Muscle of back (tissue), 11 donors: Measurements from ENCODE around the gene EVPLL. TPM values are rescaled to one million over a fixed set of nuclear protein-coding genes. Genes with fewer than 3 reads are reported as not detected.
A peak's percentile ranks its signal among the peaks of the same experiment; 100 is the strongest.
"Not testable (repeated sequence)": the region's sequence is repeated elsewhere in the genome, so short reads cannot be mapped to it uniquely, and the experiment has no call there.

ENCODE experiments used
- DNase-seq, 3 donors: peaks; one replicate each; pipeline versions ENCODE4 v3.0.0 to v3.0.0-alpha.2; 2013
- polyA plus RNA-seq, 10 donors: library from polyadenylated mRNA; unstranded; fragments of 120-200 nt; gene quantifications; one replicate each; pipeline ENCODE4 v1.2.1, GENCODE V29; 2013; ENCODE audit not compliant: insufficient read length in 10 of 10

The EVPLL gene
- polyA plus RNA-seq, 10 donors, result 0.24 TPM; not detected in 9

GRCh38 chr17:18378614-18379013 is 1.0 kb downstream of the EVPLL start:
- not testable (repeated sequence) for DNase-seq

- DNase-seq, result no peak
Measured at GRCh38 chr17:18379246-18380146, 1.9 kb downstream of the EVPLL start.

- no peak for DNase-seq
Measured at GRCh38 chr17:18380471-18381157, 3.0 kb downstream of the EVPLL start.

- no peak for DNase-seq
Measured at GRCh38 chr17:18381158-18381952, 3.8 kb downstream of the EVPLL start.

GRCh38 chr17:18381953-18382245 is 4.3 kb downstream of the EVPLL start:
- DNase-seq, result no peak

GRCh38 chr17:18382441-18383078 is 5.0 kb downstream of the EVPLL start:
- no peak for DNase-seq

- DNase-seq, result peak in 1 of 3 donors; percentile 18
Measured at GRCh38 chr17:18383079-18383481, 5.5 kb downstream of the EVPLL start.

- DNase-seq, result not testable (repeated sequence)
Measured at GRCh38 chr17:18384271-18384670, 6.7 kb downstream of the EVPLL start.

- DNase-seq, result not testable (repeated sequence)
Measured at GRCh38 chr17:18387583-18387982, 10.0 kb downstream of the EVPLL start.

- not testable (repeated sequence) for DNase-seq
Measured at GRCh38 chr17:18388266-18388665, 10.7 kb downstream of the EVPLL start.

- not testable (repeated sequence) for DNase-seq
Measured at GRCh38 chr17:18388728-18389127, 11.2 kb downstream of the EVPLL start.

GRCh38 chr17:18401872-18402590 is 24.5 kb downstream of the EVPLL start:
- not testable (repeated sequence) for DNase-seq

- not testable (repeated sequence) for DNase-seq
Measured at GRCh38 chr17:18403166-18403565, 25.6 kb downstream of the EVPLL start.

- not testable (repeated sequence) for DNase-seq
Measured at GRCh38 chr17:18403604-18404003, 26.0 kb downstream of the EVPLL start.

- DNase-seq, result peak in 1 of 3 donors; percentile 2
Measured at GRCh38 chr17:18408906-18409305, 31.3 kb downstream of the EVPLL start.

- peak in 1 of 3 donors; percentile 3 for DNase-seq
Measured at GRCh38 chr17:18409321-18409720, 31.7 kb downstream of the EVPLL start.

GRCh38 chr17:18410736-18411135 is 33.2 kb downstream of the EVPLL start:
- DNase-seq, result peak in 2 of 3 donors; percentile 33 to 69

GRCh38 chr17:18411377-18411864 is 33.8 kb downstream of the EVPLL start:
- peak; percentile 67 to 92 (median 81) for DNase-seq

GRCh38 chr17:18412001-18412538 is 34.5 kb downstream of the EVPLL start:
- not testable (repeated sequence) for DNase-seq

- not testable (repeated sequence) for DNase-seq
Measured at GRCh38 chr17:18421521-18421920, 43.9 kb downstream of the EVPLL start.
